ENCODE results near the gene F7.
"Not testable (repeated sequence)": the region's sequence is repeated elsewhere in the genome, so short reads cannot be mapped to it uniquely, and the experiment has no call there.

F7 gene

DNA sequence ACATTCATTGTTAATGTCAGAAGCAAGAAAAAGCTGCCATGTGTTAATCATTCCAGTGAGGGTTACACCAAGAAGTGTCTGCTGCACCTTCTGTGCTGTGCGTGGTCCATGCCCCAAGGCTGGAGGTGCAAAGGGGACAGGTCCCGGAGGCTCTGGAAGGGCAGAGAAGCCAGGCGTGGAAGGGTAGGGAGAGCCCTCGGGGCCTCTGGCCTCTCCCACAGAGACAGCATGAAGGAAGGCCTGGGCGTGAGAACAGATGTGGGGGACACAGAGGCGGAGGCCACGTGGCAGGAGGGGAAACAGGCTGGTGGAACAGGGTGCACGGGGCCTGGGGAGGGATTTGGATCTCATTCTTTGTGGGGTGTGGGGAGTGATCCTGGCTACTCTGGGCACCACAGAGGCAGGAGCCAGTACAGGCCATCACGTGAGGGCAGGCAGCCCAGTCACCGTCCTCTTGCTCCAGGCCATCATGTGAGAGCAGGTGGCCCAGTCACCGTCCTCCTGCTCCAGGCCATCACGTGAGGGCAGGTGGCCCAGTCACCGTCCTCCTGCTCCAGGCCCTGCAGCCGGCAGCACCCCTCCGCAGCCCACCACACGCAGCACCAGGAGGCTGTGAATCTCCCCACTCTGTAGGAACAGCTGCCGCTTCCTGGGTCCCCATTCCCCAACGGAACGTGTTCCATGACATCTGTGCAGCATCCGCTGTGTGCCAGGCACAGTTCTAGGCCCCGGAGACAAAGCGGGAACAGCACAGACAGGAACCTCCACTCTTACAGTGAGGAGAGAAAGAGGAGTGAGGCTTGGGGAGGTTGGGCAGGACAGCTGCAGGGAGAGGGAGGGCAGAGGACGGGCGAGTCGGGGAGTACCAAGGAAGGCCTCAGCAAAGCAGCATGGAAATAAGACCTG lies 10.2 kb upstream of the F7 start:
- TF ChIP-seq, protein P1, sequence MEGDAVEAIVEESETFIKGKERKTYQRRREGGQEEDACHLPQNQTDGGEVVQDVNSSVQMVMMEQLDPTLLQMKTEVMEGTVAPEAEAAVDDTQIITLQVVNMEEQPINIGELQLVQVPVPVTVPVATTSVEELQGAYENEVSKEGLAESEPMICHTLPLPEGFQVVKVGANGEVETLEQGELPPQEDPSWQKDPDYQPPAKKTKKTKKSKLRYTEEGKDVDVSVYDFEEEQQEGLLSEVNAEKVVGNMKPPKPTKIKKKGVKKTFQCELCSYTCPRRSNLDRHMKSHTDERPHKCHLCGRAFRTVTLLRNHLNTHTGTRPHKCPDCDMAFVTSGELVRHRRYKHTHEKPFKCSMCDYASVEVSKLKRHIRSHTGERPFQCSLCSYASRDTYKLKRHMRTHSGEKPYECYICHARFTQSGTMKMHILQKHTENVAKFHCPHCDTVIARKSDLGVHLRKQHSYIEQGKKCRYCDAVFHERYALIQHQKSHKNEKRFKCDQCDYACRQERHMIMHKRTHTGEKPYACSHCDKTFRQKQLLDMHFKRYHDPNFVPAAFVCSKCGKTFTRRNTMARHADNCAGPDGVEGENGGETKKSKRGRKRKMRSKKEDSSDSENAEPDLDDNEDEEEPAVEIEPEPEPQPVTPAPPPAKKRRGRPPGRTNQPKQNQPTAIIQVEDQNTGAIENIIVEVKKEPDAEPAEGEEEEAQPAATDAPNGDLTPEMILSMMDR (conservative IDR thresholded peaks at IDR 0.05; ENCODE audit: low read depth) = no peak
- ChIA-PET POLR2A (ENCODE audit: low non-redundant PET) (no interaction called here), CTCF (interaction anchor here (0.6 kb wide), 1 partner anchor 282 kb away, joined by 5 read pairs; no protein-coding TSS in a partner anchor)
- H3K27ac ChIP-seq = no peak overlapping the region
- DNase-seq (ENCODE audit: low spot score) = no peak

DNA sequence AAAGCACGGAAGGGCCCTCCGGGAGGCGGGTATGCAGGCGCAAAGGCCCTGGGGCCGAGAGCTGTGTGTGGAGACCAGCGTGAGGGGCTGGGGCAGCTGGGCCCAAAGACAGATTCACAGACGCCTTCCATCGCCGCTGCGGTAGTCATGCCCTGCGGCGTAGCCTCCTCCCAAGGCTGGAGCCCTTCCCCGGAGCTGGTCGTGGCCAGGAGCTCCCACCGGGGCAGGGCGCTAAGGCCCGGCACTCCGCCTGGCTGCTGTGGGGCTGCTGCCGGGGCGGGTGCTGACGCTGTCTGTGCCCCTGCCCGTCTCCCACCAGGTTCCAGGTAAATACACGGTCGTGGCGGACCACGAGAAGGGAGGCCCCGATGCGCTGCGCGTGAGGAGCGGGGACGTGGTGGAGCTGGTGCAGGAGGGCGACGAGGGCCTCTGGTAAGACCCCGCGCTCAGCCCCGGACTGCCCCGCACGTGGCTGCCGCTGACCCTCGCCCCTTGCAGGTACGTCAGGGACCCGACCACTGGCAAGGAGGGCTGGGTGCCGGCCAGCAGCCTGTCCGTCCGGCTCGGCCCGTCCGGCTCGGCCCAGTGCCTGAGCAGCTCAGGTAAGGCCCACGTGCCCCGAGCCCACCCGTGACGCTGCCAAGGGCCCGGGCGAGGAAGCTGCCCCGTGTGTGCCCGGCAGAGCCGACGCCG lies 9.4 kb upstream of the F7 start:
- CTCF ChIA-PET = interaction anchor here (0.6 kb wide), 2 partner anchors 31 to 221 kb away, joined by 5 read pairs; no protein-coding TSS in a partner anchor
- POLR2A ChIA-PET (ENCODE audit: low non-redundant PET) = no interaction called here
- no peak for DNase-seq (ENCODE audit: low spot score)
- TF ChIP-seq, protein P1 (conservative IDR thresholded peaks at IDR 0.05; ENCODE audit: low read depth) = no peak
- no peak overlapping the region for H3K27ac ChIP-seq

DNA sequence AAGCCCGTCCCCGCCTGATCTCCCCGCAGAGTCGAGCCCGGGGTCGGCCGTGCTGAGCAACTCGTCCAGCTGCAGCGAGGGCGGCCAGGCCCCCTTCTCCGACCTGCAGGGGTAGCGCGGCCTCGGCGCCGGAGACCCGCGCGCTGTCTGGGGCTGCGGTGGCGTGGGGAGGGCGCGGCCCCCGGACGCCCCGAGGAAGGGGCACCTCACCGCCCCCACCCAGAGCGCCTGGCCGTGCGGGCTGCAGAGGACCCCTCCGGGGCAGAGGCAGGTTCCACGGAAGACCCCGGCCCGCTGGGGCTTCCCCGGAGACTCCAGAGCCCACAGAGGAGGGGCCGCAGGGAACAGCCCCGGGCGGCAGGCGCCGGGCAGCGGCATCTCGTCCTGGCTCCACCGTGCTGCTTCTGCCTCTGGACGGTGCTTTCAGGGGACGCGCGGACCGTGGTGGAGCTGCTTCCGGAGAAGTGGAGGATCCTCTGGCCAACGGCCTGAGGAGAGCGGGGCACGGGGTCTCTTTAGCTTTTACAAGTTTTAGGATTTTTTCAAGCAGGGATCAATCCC lies 8.8 kb upstream of the F7 start:
- TF ChIP-seq, protein P1 (conservative IDR thresholded peaks at IDR 0.05; ENCODE audit: low read depth) = no peak
- H3K27ac ChIP-seq = no peak overlapping the region
- ChIA-PET CTCF (interaction anchor here (0.6 kb wide), 2 partner anchors 32 to 222 kb away, joined by 5 read pairs; no protein-coding TSS in a partner anchor), POLR2A (ENCODE audit: low non-redundant PET) (no interaction called here)
- DNase-seq (ENCODE audit: low spot score) = no peak

DNA sequence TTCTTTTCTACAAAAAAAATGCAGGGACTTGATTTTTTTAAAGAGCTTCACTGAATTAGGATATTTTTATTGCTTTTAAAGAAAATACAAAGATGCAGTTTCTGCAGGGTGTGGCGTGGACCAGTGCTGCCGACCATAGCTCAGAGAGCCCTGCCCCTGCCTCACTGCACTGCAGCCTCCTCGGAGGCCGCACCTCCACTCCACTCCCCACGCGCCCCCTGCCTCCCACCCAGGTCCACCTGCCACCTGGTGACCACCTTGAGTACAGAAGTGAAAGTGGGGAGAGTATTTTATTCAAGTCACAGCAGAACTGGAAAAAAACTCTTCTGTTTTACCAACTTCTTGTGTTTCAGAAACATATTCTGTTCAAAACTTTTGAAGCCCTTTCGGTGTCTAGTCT lies 7.9 kb upstream of the F7 start:
- POLR2A ChIA-PET (ENCODE audit: low non-redundant PET) = no interaction called here
- CTCF ChIA-PET = no interaction called here
- TF ChIP-seq, protein P1 (conservative IDR thresholded peaks at IDR 0.05; ENCODE audit: low read depth) = no peak

DNA sequence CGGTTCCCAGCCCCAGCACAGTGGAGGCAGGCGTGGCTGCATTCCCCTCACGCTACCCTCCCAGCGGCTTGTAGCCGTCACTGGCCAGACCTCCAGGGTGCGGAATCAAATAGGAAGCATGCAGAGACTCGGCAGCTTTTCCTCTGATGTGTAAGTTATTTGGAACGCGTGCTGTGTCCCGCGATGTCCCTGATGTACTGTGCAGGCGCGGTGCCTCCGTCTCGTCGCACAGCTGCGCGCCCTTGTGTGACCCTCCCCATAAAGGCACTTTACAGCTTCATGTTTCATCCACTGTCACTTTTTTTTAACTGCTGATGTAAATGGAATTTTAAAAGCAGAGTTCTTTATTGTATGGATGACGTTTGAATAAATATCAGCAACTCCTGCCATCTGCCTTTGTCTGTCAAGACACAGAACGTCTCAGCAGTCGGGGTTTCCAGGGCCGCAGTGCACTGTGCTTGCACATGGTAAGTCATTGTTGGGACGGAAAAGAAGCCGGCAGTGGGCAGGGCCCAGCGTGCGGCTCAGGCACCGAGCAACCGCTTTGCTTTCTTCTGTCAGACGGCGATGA lies 7.3 kb upstream of the F7 start:
- POLR2A ChIA-PET (ENCODE audit: low non-redundant PET) = no interaction called here
- no peak for DNase-seq (ENCODE audit: low spot score)
- CTCF ChIA-PET = no interaction called here
- no peak overlapping the region for H3K27ac ChIP-seq
- TF ChIP-seq, protein P1 (conservative IDR thresholded peaks at IDR 0.05; ENCODE audit: low read depth) = no peak

More for the DNA sequence above, 7.9 kb upstream of the F7 start:
- DNase-seq (ENCODE audit: low spot score) = no peak
- H3K27ac ChIP-seq = no peak overlapping the region

DNA sequence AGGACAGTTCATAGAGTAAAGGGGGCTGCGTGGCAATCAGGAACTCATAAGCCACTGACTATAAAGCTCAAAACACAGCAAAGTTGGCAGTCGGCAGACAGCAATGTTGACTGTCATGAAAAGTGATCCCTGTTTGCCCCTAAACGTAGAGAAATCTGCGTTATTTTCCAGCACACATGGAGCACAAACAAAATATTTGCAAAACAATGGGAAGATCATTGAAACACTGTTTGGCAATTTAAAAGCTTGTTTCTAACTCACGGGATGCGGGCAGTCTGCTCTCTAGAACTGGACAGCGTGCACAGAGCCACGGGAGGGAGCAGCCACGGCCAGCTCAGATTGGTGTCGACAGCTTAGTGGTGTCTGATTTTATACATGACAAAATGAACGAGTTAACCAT lies 6.4 kb upstream of the F7 start:
- DNase-seq (ENCODE audit: low spot score) = no peak
- ChIA-PET POLR2A (ENCODE audit: low non-redundant PET) (no interaction called here), CTCF (no interaction called here)
- no peak overlapping the region for H3K27ac ChIP-seq
- TF ChIP-seq, protein P1 (conservative IDR thresholded peaks at IDR 0.05; ENCODE audit: low read depth) = no peak

DNA sequence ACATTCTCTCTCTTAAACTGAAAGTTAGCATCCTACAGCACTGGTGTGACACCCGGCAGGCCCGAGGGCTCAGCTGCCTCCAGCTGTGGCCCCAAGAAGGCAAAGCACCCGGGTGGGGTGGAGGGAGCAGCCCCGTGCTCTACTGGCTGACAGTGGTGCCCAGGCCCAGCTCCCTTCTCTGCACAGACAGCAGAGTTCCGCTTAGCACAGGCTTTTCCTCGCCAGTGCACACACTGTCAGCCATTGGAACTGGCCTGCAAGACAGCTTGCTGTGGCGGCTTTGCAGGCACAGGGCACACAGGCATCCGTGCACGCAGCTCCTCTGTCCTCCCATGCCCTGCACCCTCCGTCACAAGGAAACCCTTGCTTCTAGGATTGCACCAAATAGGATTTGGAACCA lies 3.3 kb upstream of the F7 start:
- H3K27ac ChIP-seq; CTCF ChIA-PET; POLR2A ChIA-PET (ENCODE audit: low non-redundant PET); DNase-seq (ENCODE audit: low spot score): not testable (repeated sequence)
